HFFc6 (cell line): ENCODE data around the gene GSAP. TPM values are rescaled to one million over a fixed set of nuclear protein-coding genes. Genes with fewer than 3 reads are reported as not detected.

Source experiments
- DNase-seq: peaks from one replicate; pipeline ENCODE4 v3.0.0-alpha.2; 2018
- H3K27ac Mint-ChIP-seq: 2 replicates; pipeline ENCODE4 v1.8.0; 2020; ENCODE audit warnings: mild to moderate bottlenecking, mixed read lengths
- H3K27me3 Mint-ChIP-seq: 2 replicates; pipeline ENCODE4 v1.8.0; 2021; ENCODE audit warnings: mild to moderate bottlenecking, moderate library complexity, mixed read lengths; ENCODE audit not compliant: insufficient read depth
- H3K36me3 Mint-ChIP-seq: 2 replicates; pipeline ENCODE4 v1.8.0; 2021; ENCODE audit warnings: low read depth, mixed read lengths
- H3K4me1 Mint-ChIP-seq: 2 replicates; pipeline ENCODE4 v1.8.0; 2020; ENCODE audit warnings: low read depth, mixed read lengths
- H3K4me3 Mint-ChIP-seq: 2 replicates; pipeline ENCODE4 v1.8.0; 2020; ENCODE audit warnings: mild to moderate bottlenecking, moderate library complexity, mixed read lengths
- H3K9me3 Mint-ChIP-seq: 2 replicates; pipeline ENCODE4 v1.8.0; 2020; ENCODE audit warnings: mild to moderate bottlenecking, mixed read lengths
- total RNA-seq, 6 experiments: library from RNA; stranded (reverse); fragmentation: NEBNext Ultra II Directional; extraction: Animal tissue kit (Norgen Biotek cat#: 25700); gene quantifications; 2 replicates in 1 of 6; 3 replicates in 5 of 6; pipeline ENCODE4 v1.2.3, GENCODE V29; 2021
- TF ChIP-seq, protein P1 (sequence below): fragments of 200-600 bp; sonication (generic); IDR thresholded peaks from 2 replicates; pipeline ENCODE4 v1.5.0; 2021; ENCODE audit warnings: antibody characterized with exemption, mild to moderate bottlenecking

GSAP gene
- total RNA-seq, 6 experiments from 2014 or later: 1.4 to 2.8 (median 2.2) TPM

GRCh38 chr7:77310982-77311381, 105.2 kb downstream of the GSAP start:
- TF ChIP-seq, protein P1, sequence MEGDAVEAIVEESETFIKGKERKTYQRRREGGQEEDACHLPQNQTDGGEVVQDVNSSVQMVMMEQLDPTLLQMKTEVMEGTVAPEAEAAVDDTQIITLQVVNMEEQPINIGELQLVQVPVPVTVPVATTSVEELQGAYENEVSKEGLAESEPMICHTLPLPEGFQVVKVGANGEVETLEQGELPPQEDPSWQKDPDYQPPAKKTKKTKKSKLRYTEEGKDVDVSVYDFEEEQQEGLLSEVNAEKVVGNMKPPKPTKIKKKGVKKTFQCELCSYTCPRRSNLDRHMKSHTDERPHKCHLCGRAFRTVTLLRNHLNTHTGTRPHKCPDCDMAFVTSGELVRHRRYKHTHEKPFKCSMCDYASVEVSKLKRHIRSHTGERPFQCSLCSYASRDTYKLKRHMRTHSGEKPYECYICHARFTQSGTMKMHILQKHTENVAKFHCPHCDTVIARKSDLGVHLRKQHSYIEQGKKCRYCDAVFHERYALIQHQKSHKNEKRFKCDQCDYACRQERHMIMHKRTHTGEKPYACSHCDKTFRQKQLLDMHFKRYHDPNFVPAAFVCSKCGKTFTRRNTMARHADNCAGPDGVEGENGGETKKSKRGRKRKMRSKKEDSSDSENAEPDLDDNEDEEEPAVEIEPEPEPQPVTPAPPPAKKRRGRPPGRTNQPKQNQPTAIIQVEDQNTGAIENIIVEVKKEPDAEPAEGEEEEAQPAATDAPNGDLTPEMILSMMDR: no peak
- no peaks in the 10 kb centered on the region for H3K9me3 Mint-ChIP-seq
- no peak overlapping the region for H3K4me3 Mint-ChIP-seq
- no peak overlapping the region for H3K27ac Mint-ChIP-seq
- H3K4me1 Mint-ChIP-seq: peaks cover 6% of the 10 kb centered on the region
- no peaks in the 10 kb centered on the region for H3K36me3 Mint-ChIP-seq
- DNase-seq: no peak
- no peaks in the 10 kb centered on the region for H3K27me3 Mint-ChIP-seq

DNA sequence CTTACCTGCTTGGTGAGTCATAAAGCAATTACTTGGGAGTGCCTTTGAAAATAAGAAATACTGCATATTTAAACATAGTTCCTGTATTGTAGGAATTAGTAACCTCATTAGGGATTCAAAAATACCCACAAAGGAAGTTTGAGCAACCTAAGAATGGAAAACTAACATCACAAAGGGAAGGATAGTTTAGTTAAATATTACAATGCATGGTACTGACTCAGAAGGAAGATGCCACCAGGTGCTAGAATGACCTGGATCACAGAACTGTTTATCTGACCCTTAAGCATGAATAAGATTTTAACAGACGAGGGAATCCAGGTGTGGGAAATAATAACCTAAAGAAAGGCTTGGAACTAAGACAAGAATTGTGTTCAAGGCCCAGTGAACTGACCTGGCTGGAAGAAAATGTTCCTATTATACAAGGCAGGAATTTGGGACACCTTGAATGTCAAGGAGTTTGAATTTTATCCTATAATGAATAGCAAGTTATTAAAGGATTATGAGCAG, 106.4 kb downstream of the GSAP start:
- DNase-seq: no peak
- Mint-ChIP-seq H3K27me3 (no peaks in the 10 kb centered on the region), H3K9me3 (no peaks in the 10 kb centered on the region), H3K36me3 (no peaks in the 10 kb centered on the region), H3K4me3 (no peak overlapping the region), H3K27ac (no peak overlapping the region), H3K4me1 (peaks cover 1% of the 10 kb centered on the region)
- TF ChIP-seq, protein P1: no peak

- TF ChIP-seq, protein P1: no peak
- no peaks in the 10 kb centered on the region for H3K27me3 Mint-ChIP-seq
- no peak overlapping the region for H3K27ac Mint-ChIP-seq
- no peak for DNase-seq
- H3K9me3 Mint-ChIP-seq: peaks cover 4% of the 10 kb centered on the region; the same call in 1 of the 2 replicates
- H3K36me3 Mint-ChIP-seq: peaks cover 6% of the 10 kb centered on the region; the same call in 1 of the 2 replicates
- H3K4me1 Mint-ChIP-seq: no peaks in the 10 kb centered on the region
- no peak overlapping the region for H3K4me3 Mint-ChIP-seq
These were observed 107.4 kb downstream of the GSAP start for GRCh38 chr7:77308792-77309191.

- Mint-ChIP-seq H3K9me3 (peaks cover 4% of the 10 kb centered on the region; the same call in 1 of the 2 replicates), H3K27me3 (peaks cover 5% of the 10 kb centered on the region), H3K27ac (no peak overlapping the region), H3K4me3 (no peak overlapping the region), H3K4me1 (no peaks in the 10 kb centered on the region), H3K36me3 (peaks cover 6% of the 10 kb centered on the region; the same call in 1 of the 2 replicates)
- DNase-seq: no peak
- TF ChIP-seq, protein P1: no peak
These were observed 109.7 kb downstream of the GSAP start for GRCh38 chr7:77306231-77307067.

GRCh38 chr7:77295549-77295948, 120.6 kb downstream of the GSAP start:
- no peaks in the 10 kb centered on the region for H3K27me3 Mint-ChIP-seq
- H3K4me1 Mint-ChIP-seq: no peaks in the 10 kb centered on the region
- H3K36me3 Mint-ChIP-seq: no peaks in the 10 kb centered on the region
- H3K4me3 Mint-ChIP-seq: no peak overlapping the region
- TF ChIP-seq, protein P1: no peak
- DNase-seq: no peak
- peaks cover 6% of the 10 kb centered on the region for H3K9me3 Mint-ChIP-seq
- no peak overlapping the region for H3K27ac Mint-ChIP-seq
